Stimulated activated CD8-positive, alpha-beta memory T cell treated with anti-CD3 and anti-CD28 coated beads, Interleukin-15, amount 100 ng/mL, for 4 hours (primary cell): ENCODE data around the gene ISX.

ENCODE experiments used
- DNase-seq, 2 donors: peaks; one replicate each; pipeline ENCODE4 v3.0.0-alpha.2; 2020; ENCODE audit warnings: low read depth in 2 of 2

ISX gene

GRCh38 chr22:35113341-35113740 lies 47.4 kb downstream of the ISX start:
- no peak for DNase-seq

- no peak for DNase-seq
These were observed 48.4 kb downstream of the ISX start for GRCh38 chr22:35114131-35114980.

- DNase-seq, result no peak
These were observed 49.6 kb downstream of the ISX start for GRCh38 chr22:35115515-35115914.

GRCh38 chr22:35116269-35116668 lies 50.3 kb downstream of the ISX start:
- DNase-seq, result no peak

- DNase-seq, result no peak
These were observed 50.9 kb downstream of the ISX start for GRCh38 chr22:35116817-35117216.

GRCh38 chr22:35119494-35119893 lies 53.5 kb downstream of the ISX start:
- DNase-seq, result no peak

GRCh38 chr22:35124691-35125219 lies 58.8 kb downstream of the ISX start:
- DNase-seq, result no peak

- DNase-seq, result no peak
These were observed 61.0 kb downstream of the ISX start for GRCh38 chr22:35126993-35127392.

GRCh38 chr22:35128637-35129036 lies 62.7 kb downstream of the ISX start:
- DNase-seq, result no peak

GRCh38 chr22:35131525-35132000 lies 65.6 kb downstream of the ISX start:
- DNase-seq, result no peak

GRCh38 chr22:35132568-35132967 lies 66.6 kb downstream of the ISX start:
- DNase-seq, result no peak

GRCh38 chr22:35133702-35134380 lies 67.9 kb downstream of the ISX start:
- no peak for DNase-seq

- no peak for DNase-seq
These were observed 68.7 kb downstream of the ISX start for GRCh38 chr22:35134637-35135036.

- DNase-seq, result no peak
These were observed 69.2 kb downstream of the ISX start for GRCh38 chr22:35135165-35135564.
